Tibial artery (tissue), 4 donors: ENCODE measurements around the gene NPHP4.

ENCODE experiments used
- DNase-seq, 2 donors: peaks; one replicate each; pipeline ENCODE4 v3.0.0-alpha.2; 2019
- H3K27ac ChIP-seq, 2 donors: fragments of 200-600 bp; sonication (generic) in 1 of 2; 1 replicate in 1 of 2; 2 replicates in 1 of 2; pipeline ENCODE4 v1.5.1; 2018 to 2019; ENCODE audit warnings: mild to moderate bottlenecking in 1 of 2
- H3K27me3 ChIP-seq, 2 donors: fragments of 200-600 bp; sonication (generic) in 1 of 2; one replicate each; pipeline versions ENCODE4 v1.5.1 to v1.6.0; 2016 to 2019
- H3K36me3 ChIP-seq, 3 donors: fragments of 200-600 bp; sonication (generic) in 2 of 3; one replicate each; pipeline ENCODE4 v1.5.1; 2016 to 2019; ENCODE audit warnings: mild to moderate bottlenecking in 2 of 3
- H3K4me1 ChIP-seq, 4 donors: fragments of 200-600 bp; sonication (generic) in 2 of 4; 1 replicate in 3 of 4; 2 replicates in 1 of 4; pipeline ENCODE4 v1.5.1; 2016 to 2019
- H3K4me3 ChIP-seq, 2 donors: fragments of 200-600 bp; sonication (generic) in 1 of 2; 1 replicate in 1 of 2; 2 replicates in 1 of 2; pipeline ENCODE4 v1.5.1; 2018 to 2019; ENCODE audit warnings: mild to moderate bottlenecking in 2 of 2
- H3K9me3 ChIP-seq, 3 donors: fragments of 200-600 bp; sonication (generic) in 1 of 3; one replicate each; pipeline ENCODE4 v1.5.1; 2016 to 2019
- CTCF ChIP-seq, 2 experiments: fragments of 200-600 bp in 1 of 2; fragments of 450-650 bp in 1 of 2; IDR thresholded peaks; one replicate each; pipeline ENCODE4 v1.5.1; 2017 to 2019; ENCODE audit warnings: antibody characterized with exemption in 2 of 2, mild to moderate bottlenecking in 1 of 2, moderate library complexity in 1 of 2
- intact Hi-C: fragments of 100-400 bp; cut with DNase I; formaldehyde crosslinking; loops from one replicate; pipeline ENCODE4 v1.15.0; 2023; ENCODE audit warnings: low total_unique reads

The NPHP4 gene

DNA sequence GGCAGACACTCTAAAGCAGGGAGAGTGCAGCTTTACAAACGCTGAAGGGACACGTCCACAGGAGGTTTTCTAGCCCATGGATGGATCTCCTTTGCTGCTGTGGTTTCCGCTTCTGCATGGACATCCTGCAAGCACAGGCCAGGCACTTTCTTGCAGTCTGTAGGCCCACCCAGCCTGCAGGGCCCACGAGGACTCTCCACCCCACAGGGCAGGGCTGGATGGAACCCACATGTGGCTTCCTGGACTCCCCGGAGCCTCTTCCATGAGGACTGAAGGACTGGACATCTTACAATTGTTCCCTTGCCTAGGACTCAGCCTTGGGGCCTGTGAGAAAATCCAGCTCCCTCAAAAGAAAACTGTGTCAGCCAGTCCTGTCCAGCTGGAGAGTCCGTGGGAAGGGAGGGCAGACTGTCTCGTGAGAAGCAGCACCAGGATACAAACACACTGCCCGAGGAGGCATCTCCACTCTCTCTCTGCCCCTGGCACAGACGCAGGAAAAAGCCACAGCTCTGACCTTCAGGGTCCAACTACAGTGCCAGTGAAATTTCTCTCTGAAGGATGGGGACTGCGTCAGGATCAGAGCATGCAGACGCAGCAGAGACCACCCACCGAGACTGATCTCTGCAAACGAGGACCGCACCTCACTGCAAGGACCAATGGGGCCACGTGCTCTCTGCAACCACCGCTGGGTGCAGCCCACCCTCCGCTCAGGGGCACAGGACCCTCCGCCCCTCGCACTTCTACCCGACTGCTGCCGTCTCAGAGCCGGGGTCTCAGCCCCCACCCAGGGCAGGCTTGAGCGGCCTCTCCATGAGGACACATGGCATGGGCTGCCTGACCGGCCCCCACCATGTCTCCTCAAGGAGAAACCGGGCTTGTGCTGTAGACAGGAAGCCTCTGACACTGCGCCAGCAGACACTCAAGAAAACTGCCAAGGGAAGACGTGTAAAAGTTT lies 130.1 kb downstream of the NPHP4 start:
- peaks cover 17 to 84% (median 41%) of the 10 kb centered on the region in 3 donors for H3K36me3 ChIP-seq
- no peak for DNase-seq
- TF ChIP-seq CTCF (IDR thresholded peaks at IDR 0.05), result no peak
- no peaks in the 10 kb centered on the region for H3K27me3 ChIP-seq
- no peaks in the 10 kb centered on the region for H3K4me1 ChIP-seq
- intact Hi-C loops, result no loop called here
- H3K9me3 ChIP-seq, result no peaks in the 10 kb centered on the region
- no peak overlapping the region for H3K4me3 ChIP-seq
- no peak overlapping the region for H3K27ac ChIP-seq

DNA sequence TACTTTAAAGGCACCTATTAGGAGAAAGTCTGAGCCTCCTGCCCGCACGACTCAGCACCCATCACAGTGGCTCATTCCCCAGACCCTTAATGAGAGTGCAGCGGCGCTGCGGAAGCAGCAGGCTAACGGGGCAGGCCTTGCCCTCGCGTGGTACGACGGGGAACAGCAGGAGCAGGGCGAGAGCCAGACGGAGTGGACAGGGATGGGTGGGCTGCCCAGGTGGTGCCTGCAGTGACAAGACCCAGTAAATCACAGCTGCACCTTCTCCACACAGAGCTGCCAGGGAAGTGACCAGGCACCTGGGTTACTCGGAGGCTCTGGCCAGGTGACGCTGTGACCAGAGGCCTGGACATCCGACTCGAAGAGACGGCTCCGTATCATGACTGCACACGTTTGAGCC lies 131.9 kb downstream of the NPHP4 start:
- H3K4me1 ChIP-seq, result no peaks in the 10 kb centered on the region
- H3K36me3 ChIP-seq, result peaks cover 17 to 69% (median 34%) of the 10 kb centered on the region in 3 donors
- H3K27me3 ChIP-seq, result no peaks in the 10 kb centered on the region
- TF ChIP-seq CTCF (IDR thresholded peaks at IDR 0.05), result no peak
- no peaks in the 10 kb centered on the region for H3K9me3 ChIP-seq
- intact Hi-C loops, result no loop called here
- no peak overlapping the region for H3K27ac ChIP-seq
- no peak for DNase-seq
- H3K4me3 ChIP-seq, result no peak overlapping the region

- H3K27ac ChIP-seq, result no peak overlapping the region
- no peak for DNase-seq
- H3K4me1 ChIP-seq, result no peaks in the 10 kb centered on the region
- intact Hi-C loops, result no loop called here
- H3K36me3 ChIP-seq, result peaks cover 17 to 64% (median 31%) of the 10 kb centered on the region in 3 donors
- no peak overlapping the region for H3K4me3 ChIP-seq
- no peaks in the 10 kb centered on the region for H3K27me3 ChIP-seq
- H3K9me3 ChIP-seq, result no peaks in the 10 kb centered on the region
- no peak for TF ChIP-seq CTCF (IDR thresholded peaks at IDR 0.05)
Observed at GRCh38 chr1:5859766-5860165, 132.5 kb downstream of the NPHP4 start.

GRCh38 chr1:5858844-5859407 lies 133.3 kb downstream of the NPHP4 start:
- no peak for DNase-seq
- Histone ChIP-seq H3K4me1 (no peaks in the 10 kb centered on the region), H3K27ac (no peak overlapping the region), H3K9me3 (no peaks in the 10 kb centered on the region), H3K27me3 (no peaks in the 10 kb centered on the region), H3K4me3 (no peak overlapping the region), H3K36me3 (peaks cover 16 to 56% (median 23%) of the 10 kb centered on the region in 3 donors)
- intact Hi-C loops, result no loop called here
- no peak for TF ChIP-seq CTCF (IDR thresholded peaks at IDR 0.05)

GRCh38 chr1:5858246-5858645 lies 134.0 kb downstream of the NPHP4 start:
- Histone ChIP-seq H3K27ac (no peak overlapping the region), H3K27me3 (no peaks in the 10 kb centered on the region), H3K4me3 (no peak overlapping the region), H3K4me1 (no peaks in the 10 kb centered on the region), H3K9me3 (no peaks in the 10 kb centered on the region), H3K36me3 (peaks cover 10 to 49% (median 16%) of the 10 kb centered on the region in 3 donors)
- DNase-seq, result no peak
- TF ChIP-seq CTCF (IDR thresholded peaks at IDR 0.05), result no peak
- intact Hi-C loops, result no loop called here
